ENCODE measurements around the gene MCM3AP. TPM values are rescaled to one million over a fixed set of nuclear protein-coding genes. Genes with fewer than 3 reads are reported as not detected.
"Not testable (repeated sequence)": the region's sequence is repeated elsewhere in the genome, so short reads cannot be mapped to it uniquely, and the experiment has no call there.

The MCM3AP gene
- total RNA-seq, 2 experiments from 2014 or later, result 109 to 121 TPM

- peak; percentile 34 for DNase-seq
- Mint-ChIP-seq H3K27me3 (no peaks in the 10 kb centered on the region), H3K9me3 (no peaks in the 10 kb centered on the region), H3K27ac (peak overlapping the region; percentile 93), H3K4me3 (peak overlapping the region; percentile 84), H3K4me1 (peaks cover 47% of the 10 kb centered on the region), H3K36me3 (ENCODE audit: low read depth) (peaks cover 53% of the 10 kb centered on the region)
- ChIA-PET CTCF (interaction anchor here (0.9 to 1.5 kb wide), 3 partner anchors 170 to 179 kb away, joined by 3 to 5 read pairs (median 3); no protein-coding TSS in a partner anchor), POLR2A (interaction anchor here (0.7 to 3.3 kb wide), 22 partner anchors 9 to 1448 kb away, joined by 3 to 37 read pairs (median 6); partner anchors contain the start of genes DIP2A, LSS, MCM3AP and PRMT2)
Measured at GRCh38 chr21:46322351-46323226, 37.2 kb upstream of the MCM3AP start.

- Mint-ChIP-seq H3K27ac (peak overlapping the region; percentile 18), H3K4me3 (peak overlapping the region; percentile 27), H3K4me1 (peaks cover 31% of the 10 kb centered on the region), H3K36me3 (ENCODE audit: low read depth) (peaks cover 41% of the 10 kb centered on the region), H3K9me3 (no peaks in the 10 kb centered on the region), H3K27me3 (no peaks in the 10 kb centered on the region)
- DNase-seq, result no peak
- CTCF ChIA-PET, result no interaction called here
- POLR2A ChIA-PET, result no interaction called here
Measured at GRCh38 chr21:46320331-46320801, 35.0 kb upstream of the MCM3AP start.

- Mint-ChIP-seq H3K27ac (no peak overlapping the region), H3K36me3 (ENCODE audit: low read depth) (peaks cover 39% of the 10 kb centered on the region)
- CTCF ChIA-PET, result no interaction called here
Measured at GRCh38 chr21:46319186-46319585, 33.8 kb upstream of the MCM3AP start.

GRCh38 chr21:46318464-46318845 lies 33.0 kb upstream of the MCM3AP start:
- DNase-seq, result no peak
- Mint-ChIP-seq H3K27me3 (no peaks in the 10 kb centered on the region), H3K27ac (no peak overlapping the region), H3K4me1 (peaks cover 29% of the 10 kb centered on the region), H3K36me3 (ENCODE audit: low read depth) (peaks cover 40% of the 10 kb centered on the region), H3K4me3 (no peak overlapping the region), H3K9me3 (no peaks in the 10 kb centered on the region)
- ChIA-PET POLR2A (no interaction called here), CTCF (no interaction called here)

More at GRCh38 chr21:46319186-46319585, 33.8 kb upstream of the MCM3AP start:
- DNase-seq, result no peak
- Mint-ChIP-seq H3K27me3 (no peaks in the 10 kb centered on the region), H3K4me1 (peaks cover 29% of the 10 kb centered on the region), H3K4me3 (no peak overlapping the region), H3K9me3 (no peaks in the 10 kb centered on the region)
- POLR2A ChIA-PET, result interaction anchor here (0.7 kb wide), 1 partner anchor 11 kb away, joined by 3 read pairs; no protein-coding TSS in a partner anchor

DNA sequence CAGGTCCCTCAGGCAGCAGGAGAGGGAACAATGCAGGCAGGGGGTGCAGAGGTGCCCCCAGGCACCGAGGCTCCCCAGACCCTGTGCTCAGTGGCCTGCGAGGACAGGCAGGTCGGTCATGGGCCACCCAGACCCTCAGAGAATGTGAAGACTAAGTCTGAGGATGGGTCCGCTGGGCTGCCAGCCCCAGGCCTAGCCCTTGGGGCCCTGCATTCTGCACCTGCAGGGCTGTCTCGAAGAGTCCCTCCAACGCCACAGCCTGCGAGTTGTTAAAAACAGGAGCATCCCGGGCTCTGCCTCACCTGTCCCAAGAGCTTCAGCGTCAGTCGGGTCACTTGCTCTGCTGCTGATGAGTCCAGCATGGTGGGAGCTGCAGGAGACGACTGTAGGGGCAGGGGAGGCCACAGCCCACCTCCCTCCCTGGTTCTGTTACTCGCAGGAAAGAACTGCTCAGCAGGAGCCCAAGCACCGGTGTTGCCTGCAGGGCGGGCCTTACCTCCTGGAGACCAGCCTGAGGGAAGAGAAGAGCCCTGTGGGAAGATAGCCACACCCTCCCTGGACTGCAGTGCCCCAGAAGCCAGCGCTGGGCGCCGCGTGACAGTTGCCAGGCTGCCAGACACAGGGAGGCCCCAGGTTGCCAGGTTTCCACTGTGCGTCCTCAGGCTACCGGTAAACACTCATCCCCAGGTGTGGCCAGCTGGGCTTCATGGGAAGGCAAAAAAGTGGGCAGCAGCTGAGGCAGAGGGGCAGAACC lies 32.5 kb upstream of the MCM3AP start:
- CTCF ChIA-PET, result no interaction called here
- Mint-ChIP-seq H3K36me3 (ENCODE audit: low read depth) (peaks cover 40% of the 10 kb centered on the region), H3K27me3 (no peaks in the 10 kb centered on the region), H3K27ac (no peak overlapping the region), H3K4me3 (no peak overlapping the region), H3K4me1 (peaks cover 29% of the 10 kb centered on the region), H3K9me3 (no peaks in the 10 kb centered on the region)
- POLR2A ChIA-PET, result no interaction called here
- no peak for DNase-seq

DNA sequence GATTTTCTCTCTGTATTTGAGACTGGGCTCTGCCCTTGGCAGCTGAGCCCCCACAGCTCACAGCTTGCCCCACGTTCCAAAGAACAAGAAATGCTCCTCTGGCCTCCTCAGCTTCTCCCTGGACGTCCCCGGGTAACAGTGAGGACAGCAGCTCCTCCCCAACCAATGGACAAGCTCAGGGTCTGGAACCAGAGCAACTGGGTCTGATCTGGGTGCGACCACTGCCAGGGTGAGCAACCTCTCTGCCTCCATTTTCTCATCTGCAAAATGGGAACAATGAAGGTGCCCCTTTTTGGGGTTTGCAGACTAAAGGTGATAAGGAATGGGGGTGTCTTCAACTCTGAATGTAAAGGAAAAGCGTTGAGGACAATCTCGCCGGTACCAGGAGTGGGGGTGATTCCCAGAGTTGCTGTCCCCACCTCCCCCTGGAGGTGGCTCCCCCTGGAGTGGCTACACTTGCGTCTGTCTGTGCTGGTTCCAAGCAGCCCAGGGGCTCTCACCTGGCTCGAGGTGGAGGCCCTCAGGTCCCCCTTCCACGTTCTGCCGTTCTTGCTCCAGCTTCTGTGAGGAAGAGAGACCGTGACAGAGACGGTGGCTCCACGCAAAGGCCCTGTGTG lies 31.4 kb upstream of the MCM3AP start:
- H3K36me3 Mint-ChIP-seq (ENCODE audit: low read depth), result peaks cover 35% of the 10 kb centered on the region
- H3K27me3 Mint-ChIP-seq, result no peaks in the 10 kb centered on the region
- peaks cover 25% of the 10 kb centered on the region for H3K4me1 Mint-ChIP-seq
- no peak overlapping the region for H3K4me3 Mint-ChIP-seq
- ChIA-PET CTCF (no interaction called here), POLR2A (no interaction called here)
- H3K9me3 Mint-ChIP-seq, result no peaks in the 10 kb centered on the region
- H3K27ac Mint-ChIP-seq, result no peak overlapping the region
- no peak for DNase-seq

DNA sequence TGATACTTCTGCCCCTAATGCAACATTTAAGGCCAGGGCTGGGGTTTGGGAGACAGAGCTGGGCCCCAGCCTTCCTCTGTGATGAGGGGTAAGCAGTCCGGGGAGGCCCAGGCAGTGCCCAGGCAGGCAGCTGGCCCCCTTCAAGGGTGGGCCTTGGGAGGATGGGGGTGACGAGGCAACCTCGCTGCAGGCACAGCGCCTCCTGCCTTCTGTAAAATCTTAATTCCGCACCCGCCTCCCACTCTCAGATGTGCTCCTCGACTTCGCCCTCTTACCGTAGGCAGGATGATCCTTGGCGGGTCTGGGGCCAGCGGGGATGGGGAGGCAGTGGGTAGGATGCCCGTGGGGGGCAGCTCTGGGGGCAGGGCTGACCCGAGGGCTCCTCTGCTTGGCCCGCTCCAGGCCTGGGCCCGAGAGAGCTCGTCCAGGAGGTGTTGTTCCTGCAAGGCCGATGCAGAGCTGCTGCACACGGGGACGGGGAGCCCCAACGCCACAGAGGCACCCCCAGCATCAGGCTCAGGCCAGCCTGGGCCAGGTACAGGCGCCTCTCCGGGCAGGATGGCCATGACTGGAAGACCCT lies 29.1 kb upstream of the MCM3AP start:
- POLR2A ChIA-PET, result interaction anchor here (1.5 to 2.8 kb wide), 3 partner anchors 8 to 29 kb away, joined by 3 to 14 read pairs (median 6); partner anchors contain the start of genes MCM3AP and YBEY
- no peak overlapping the region for H3K4me3 Mint-ChIP-seq
- peaks cover 8% of the 10 kb centered on the region for H3K4me1 Mint-ChIP-seq
- DNase-seq, result no peak
- H3K36me3 Mint-ChIP-seq (ENCODE audit: low read depth), result peaks cover 28% of the 10 kb centered on the region
- CTCF ChIA-PET, result no interaction called here
- H3K27me3 Mint-ChIP-seq, result no peaks in the 10 kb centered on the region
- H3K9me3 Mint-ChIP-seq, result no peaks in the 10 kb centered on the region
- no peak overlapping the region for H3K27ac Mint-ChIP-seq

GRCh38 chr21:46312949-46313348 lies 27.5 kb upstream of the MCM3AP start:
- H3K36me3 Mint-ChIP-seq (ENCODE audit: low read depth), result peaks cover 36% of the 10 kb centered on the region
- CTCF ChIA-PET, result no interaction called here
- DNase-seq, result no peak
- no peak overlapping the region for H3K27ac Mint-ChIP-seq
- H3K27me3 Mint-ChIP-seq, result no peaks in the 10 kb centered on the region
- POLR2A ChIA-PET, result interaction anchor here (2.4 to 2.8 kb wide), 2 partner anchors 10 to 28 kb away, joined by 6 to 14 read pairs; partner anchors contain the start of genes MCM3AP and YBEY
- H3K4me3 Mint-ChIP-seq, result no peak overlapping the region
- no peaks in the 10 kb centered on the region for H3K9me3 Mint-ChIP-seq
- peaks cover 2% of the 10 kb centered on the region for H3K4me1 Mint-ChIP-seq

- ChIA-PET CTCF (no interaction called here), POLR2A (interaction anchor here (1.7 kb wide), 1 partner anchor 12 kb away, joined by 5 read pairs; the partner anchor contains the start of gene C21orf58)
- peaks cover 42% of the 10 kb centered on the region for H3K36me3 Mint-ChIP-seq (ENCODE audit: low read depth)
- H3K27ac Mint-ChIP-seq, result no peak overlapping the region
- no peaks in the 10 kb centered on the region for H3K27me3 Mint-ChIP-seq
- H3K4me3 Mint-ChIP-seq, result no peak overlapping the region
- no peaks in the 10 kb centered on the region for H3K9me3 Mint-ChIP-seq
- no peak for DNase-seq
- peaks cover 5% of the 10 kb centered on the region for H3K4me1 Mint-ChIP-seq
Measured at GRCh38 chr21:46311568-46311967, 26.2 kb upstream of the MCM3AP start.

DNA sequence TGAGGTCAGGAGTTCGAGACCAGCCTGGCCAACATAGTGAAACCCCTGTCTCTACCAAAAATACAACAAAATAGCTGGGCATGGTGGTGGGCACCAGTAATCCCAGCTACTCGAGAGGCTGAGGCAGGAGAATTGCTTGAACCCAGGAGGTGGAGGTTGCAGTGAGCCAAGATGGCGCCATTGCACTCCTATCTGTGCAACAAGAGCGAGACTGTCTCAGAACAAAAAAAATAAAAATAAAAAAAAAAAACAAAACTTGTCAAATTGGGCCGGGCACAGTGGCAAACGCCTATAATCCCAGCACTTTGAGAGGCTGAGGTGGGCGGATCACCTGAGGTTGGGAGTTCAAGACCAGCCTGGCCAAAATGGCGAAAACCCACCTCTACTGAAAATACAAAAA lies 24.8 kb upstream of the MCM3AP start:
- H3K4me1 Mint-ChIP-seq, H3K9me3 Mint-ChIP-seq, H3K27ac Mint-ChIP-seq, DNase-seq, H3K4me3 Mint-ChIP-seq, CTCF ChIA-PET, H3K27me3 Mint-ChIP-seq: not testable (repeated sequence)
- peaks cover 47% of the 10 kb centered on the region for H3K36me3 Mint-ChIP-seq (ENCODE audit: low read depth)
- POLR2A ChIA-PET, result interaction anchor here (1.7 kb wide), 1 partner anchor 13 kb away, joined by 5 read pairs; the partner anchor contains the start of gene C21orf58

DNA sequence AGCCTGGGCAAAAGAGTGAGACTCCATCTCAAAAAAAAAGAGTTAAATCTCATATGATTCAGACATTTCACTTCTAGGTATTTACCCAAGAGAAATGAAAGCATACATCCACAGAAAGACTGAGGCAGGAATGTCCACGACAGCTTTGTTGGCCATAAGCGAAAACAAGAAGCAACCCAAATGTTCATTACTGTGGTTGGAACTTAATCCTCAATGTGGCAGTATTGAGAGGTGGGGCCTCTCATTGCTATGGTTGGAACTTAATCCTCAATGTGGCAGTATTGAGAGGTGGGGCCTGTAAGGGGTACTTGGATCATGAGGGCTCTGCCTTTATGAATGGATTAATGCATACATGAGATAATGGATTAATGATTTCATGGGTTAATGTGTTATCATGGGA lies 23.0 kb upstream of the MCM3AP start:
- CTCF ChIA-PET, result no interaction called here
- POLR2A ChIA-PET, result interaction anchor here (0.6 kb wide), 1 partner anchor 217 kb away, joined by 3 read pairs; no protein-coding TSS in a partner anchor
- Mint-ChIP-seq H3K9me3 (no peaks in the 10 kb centered on the region), H3K27me3 (no peaks in the 10 kb centered on the region), H3K4me3 (no peak overlapping the region), H3K36me3 (ENCODE audit: low read depth) (peaks cover 53% of the 10 kb centered on the region), H3K4me1 (peaks cover 9% of the 10 kb centered on the region), H3K27ac (no peak overlapping the region)
- no peak for DNase-seq

DNA sequence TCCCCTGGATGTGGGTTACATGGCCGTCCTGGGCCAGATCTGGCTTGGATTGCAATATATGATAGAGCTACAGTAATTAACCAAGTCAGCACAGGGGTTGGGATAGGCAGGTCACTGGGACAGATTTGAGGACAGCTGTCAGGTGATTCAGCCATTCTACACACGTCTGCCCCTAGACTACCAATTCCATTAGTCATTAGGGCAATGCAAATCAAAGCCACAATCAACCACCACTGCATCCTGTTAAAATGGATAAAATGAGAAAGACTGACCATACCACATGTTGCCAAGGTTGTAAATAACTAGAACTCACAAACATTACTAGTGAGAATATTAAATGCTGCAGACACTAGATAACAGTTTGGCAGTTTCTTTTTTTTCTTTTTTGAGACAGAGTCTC lies 22.2 kb upstream of the MCM3AP start:
- peaks cover 50% of the 10 kb centered on the region for H3K36me3 Mint-ChIP-seq (ENCODE audit: low read depth)

More for the DNA sequence above, 22.2 kb upstream of the MCM3AP start:
- H3K4me1 Mint-ChIP-seq, result peaks cover 9% of the 10 kb centered on the region
- no peak overlapping the region for H3K27ac Mint-ChIP-seq
- POLR2A ChIA-PET, result no interaction called here
- no peak for DNase-seq
- H3K27me3 Mint-ChIP-seq, result no peaks in the 10 kb centered on the region
- CTCF ChIA-PET, result no interaction called here
- no peaks in the 10 kb centered on the region for H3K9me3 Mint-ChIP-seq
- no peak overlapping the region for H3K4me3 Mint-ChIP-seq

Measured in activated CD4-positive, alpha-beta memory T cell treated with anti-CD3 and anti-CD28 coated beads, Interleukin-2, amount 10 ng/mL, durations not matched to agents 7 days and 5 days (primary cell).